ENCODE measurements around the gene DAB1.

- TF ChIP-seq CTCF (conservative IDR thresholded peaks at IDR 0.05 in 1 of 2, IDR thresholded peaks at IDR 0.05 in 1 of 2; ENCODE audit: extremely low read depth in 1 of 2, insufficient read depth in 1 of 2, low read depth in 1 of 2, low read length in 2 of 2) (no peak), EZH2 (IDR thresholded peaks at IDR 0.05; ENCODE audit: borderline replicate concordance, low read length) (no peak)
Measured at GRCh38 chr1:57393058-57393584, 30.7 kb downstream of the DAB1 start.
